ENCODE results near the gene KCTD13.
A peak's percentile ranks its signal among the peaks of the same experiment; 100 is the strongest.
"Not testable (repeated sequence)": the region's sequence is repeated elsewhere in the genome, so short reads cannot be mapped to it uniquely, and the experiment has no call there.

Gene KCTD13

GRCh38 chr16:29909851-29910250, 16.2 kb downstream of the KCTD13 start:
- not testable (repeated sequence) for H3K4me2 ChIP-seq (ENCODE audit: low read length, poor library complexity, severe bottlenecking); H3K23ac ChIP-seq (ENCODE audit: low read length in 2 of 2); H3K14ac ChIP-seq (ENCODE audit: low read length in 2 of 2); H3K27me3 ChIP-seq (ENCODE audit: control insufficient read depth in 1 of 2, insufficient read depth in 1 of 2, low read length in 2 of 2); H3K27ac ChIP-seq (ENCODE audit: low read length, poor library complexity, severe bottlenecking); H3K9me3 ChIP-seq (ENCODE audit: control insufficient read depth, low read length); H2BK5ac ChIP-seq (ENCODE audit: low read depth, low read length, poor library complexity, severe bottlenecking); H3K4me3 ChIP-seq (ENCODE audit: insufficient read depth in 1 of 2, low read depth in 1 of 2, low read length in 2 of 2); H3K4ac ChIP-seq (ENCODE audit: low read depth in 1 of 2, low read length in 2 of 2); H2BK15ac ChIP-seq (ENCODE audit: low read depth, poor library complexity, severe bottlenecking); H2BK12ac ChIP-seq (ENCODE audit: low read length in 2 of 2); DNase-seq; H2AFZ ChIP-seq (ENCODE audit: low read depth, low read length); H2AK5ac ChIP-seq (ENCODE audit: low read length, severe bottlenecking); H3K4me1 ChIP-seq (ENCODE audit: control insufficient read depth, insufficient read depth, low read depth, low read length); H4K91ac ChIP-seq (ENCODE audit: low read length); H2BK120ac ChIP-seq (ENCODE audit: low read depth, low read length); H3K9ac ChIP-seq (ENCODE audit: low read length); H3K18ac ChIP-seq (ENCODE audit: low read depth in 1 of 2, low read length in 2 of 2); H4K8ac ChIP-seq (ENCODE audit: low read length)
- Histone ChIP-seq H3K79me1 (replicated peaks; ENCODE audit: low read length, poor library complexity, severe bottlenecking) (peaks cover 13% of the 10 kb centered on the region), H3K36me3 (ENCODE audit: control insufficient read depth in 1 of 2, insufficient read depth in 2 of 2, low read depth in 1 of 2, low read length in 2 of 2) (peaks cover 36 to 55% of the 10 kb centered on the region in 2 experiments)
- 100% methylated on average over 4 of the region's 6 CpGs for WGBS

- Histone ChIP-seq H3K79me1 (replicated peaks; ENCODE audit: low read length, poor library complexity, severe bottlenecking) (peaks cover 13% of the 10 kb centered on the region), H2BK15ac (ENCODE audit: low read depth, poor library complexity, severe bottlenecking) (no peak overlapping the region), H3K36me3 (ENCODE audit: control insufficient read depth in 1 of 2, insufficient read depth in 2 of 2, low read depth in 1 of 2, low read length in 2 of 2) (peaks cover 31 to 54% of the 10 kb centered on the region in 2 experiments), H2BK120ac (ENCODE audit: low read depth, low read length) (no peak overlapping the region), H4K8ac (ENCODE audit: low read length) (no peak overlapping the region), H3K9me3 (ENCODE audit: control insufficient read depth, low read length) (no peaks in the 10 kb centered on the region), H3K23ac (ENCODE audit: low read length in 2 of 2) (no peak overlapping the region), H3K27me3 (ENCODE audit: control insufficient read depth in 1 of 2, insufficient read depth in 1 of 2, low read length in 2 of 2) (no peaks in the 10 kb centered on the region), H2BK12ac (ENCODE audit: low read length in 2 of 2) (no peak overlapping the region), H3K4me1 (ENCODE audit: control insufficient read depth, insufficient read depth, low read depth, low read length) (peaks cover 4% of the 10 kb centered on the region), H3K18ac (ENCODE audit: low read depth in 1 of 2, low read length in 2 of 2) (no peak overlapping the region), H3K14ac (ENCODE audit: low read length in 2 of 2) (no peak overlapping the region), H4K91ac (ENCODE audit: low read length) (no peak overlapping the region), H3K27ac (ENCODE audit: low read length, poor library complexity, severe bottlenecking) (no peak overlapping the region), H2AFZ (ENCODE audit: low read depth, low read length) (no peak overlapping the region), H3K4me2 (ENCODE audit: low read length, poor library complexity, severe bottlenecking) (no peak overlapping the region), H2AK5ac (ENCODE audit: low read length, severe bottlenecking) (no peak overlapping the region), H3K4ac (ENCODE audit: low read depth in 1 of 2, low read length in 2 of 2) (no peak overlapping the region), H3K4me3 (ENCODE audit: insufficient read depth in 1 of 2, low read depth in 1 of 2, low read length in 2 of 2) (no peak overlapping the region), H3K9ac (ENCODE audit: low read length) (no peak overlapping the region), H2BK5ac (ENCODE audit: low read depth, low read length, poor library complexity, severe bottlenecking) (no peak overlapping the region)
- 71% methylated on average over 1 of the region's 2 CpGs for WGBS
- DNase-seq = peak; percentile 47
These were observed 16.6 kb downstream of the KCTD13 start for GRCh38 chr16:29909391-29909790.

- Histone ChIP-seq H3K36me3 (ENCODE audit: control insufficient read depth in 1 of 2, insufficient read depth in 2 of 2, low read depth in 1 of 2, low read length in 2 of 2) (peaks cover 25 to 50% of the 10 kb centered on the region in 2 experiments), H2BK5ac (ENCODE audit: low read depth, low read length, poor library complexity, severe bottlenecking) (no peak overlapping the region), H3K4me1 (ENCODE audit: control insufficient read depth, insufficient read depth, low read depth, low read length) (peaks cover 4% of the 10 kb centered on the region), H3K4me2 (ENCODE audit: low read length, poor library complexity, severe bottlenecking) (no peak overlapping the region), H4K8ac (ENCODE audit: low read length) (no peak overlapping the region), H3K4ac (ENCODE audit: low read depth in 1 of 2, low read length in 2 of 2) (no peak overlapping the region), H2AFZ (ENCODE audit: low read depth, low read length) (no peak overlapping the region), H2BK12ac (ENCODE audit: low read length in 2 of 2) (no peak overlapping the region), H3K14ac (ENCODE audit: low read length in 2 of 2) (no peak overlapping the region), H2BK120ac (ENCODE audit: low read depth, low read length) (no peak overlapping the region), H3K4me3 (ENCODE audit: insufficient read depth in 1 of 2, low read depth in 1 of 2, low read length in 2 of 2) (no peak overlapping the region), H3K27ac (ENCODE audit: low read length, poor library complexity, severe bottlenecking) (no peak overlapping the region), H3K79me1 (replicated peaks; ENCODE audit: low read length, poor library complexity, severe bottlenecking) (peaks cover 9% of the 10 kb centered on the region), H3K18ac (ENCODE audit: low read depth in 1 of 2, low read length in 2 of 2) (no peak overlapping the region), H3K27me3 (ENCODE audit: control insufficient read depth in 1 of 2, insufficient read depth in 1 of 2, low read length in 2 of 2) (no peaks in the 10 kb centered on the region), H4K91ac (ENCODE audit: low read length) (no peak overlapping the region), H3K9ac (ENCODE audit: low read length) (no peak overlapping the region), H2AK5ac (ENCODE audit: low read length, severe bottlenecking) (no peak overlapping the region), H3K9me3 (ENCODE audit: control insufficient read depth, low read length) (no peaks in the 10 kb centered on the region), H3K23ac (ENCODE audit: low read length in 2 of 2) (no peak overlapping the region), H2BK15ac (ENCODE audit: low read depth, poor library complexity, severe bottlenecking) (no peak overlapping the region)
- no peak for DNase-seq
- no CpG with 5 or more reads among the region's 2 CpGs for WGBS
These were observed 17.3 kb downstream of the KCTD13 start for GRCh38 chr16:29908719-29909220.

GRCh38 chr16:29907973-29908372, 18.1 kb downstream of the KCTD13 start:
- H3K4me3 ChIP-seq (ENCODE audit: insufficient read depth in 1 of 2, low read depth in 1 of 2, low read length in 2 of 2) = no peak overlapping the region
- no peak overlapping the region for H4K8ac ChIP-seq (ENCODE audit: low read length)
- H2AFZ ChIP-seq (ENCODE audit: low read depth, low read length) = no peak overlapping the region
- no peak overlapping the region for H3K9ac ChIP-seq (ENCODE audit: low read length)
- H3K27ac ChIP-seq (ENCODE audit: low read length, poor library complexity, severe bottlenecking) = no peak overlapping the region
- no peak overlapping the region for H2BK15ac ChIP-seq (ENCODE audit: low read depth, poor library complexity, severe bottlenecking)
- WGBS = 41% methylated on average over 1 of the region's 2 CpGs
- H3K9me3 ChIP-seq (ENCODE audit: control insufficient read depth, low read length) = no peaks in the 10 kb centered on the region
- H2BK12ac ChIP-seq (ENCODE audit: low read length in 2 of 2) = no peak overlapping the region
- H3K79me1 ChIP-seq (replicated peaks; ENCODE audit: low read length, poor library complexity, severe bottlenecking) = peaks cover 15% of the 10 kb centered on the region
- no peak overlapping the region for H4K91ac ChIP-seq (ENCODE audit: low read length)
- no peak overlapping the region for H2BK120ac ChIP-seq (ENCODE audit: low read depth, low read length)
- peaks cover 19 to 51% of the 10 kb centered on the region in 2 experiments for H3K36me3 ChIP-seq (ENCODE audit: control insufficient read depth in 1 of 2, insufficient read depth in 2 of 2, low read depth in 1 of 2, low read length in 2 of 2)
- no peak overlapping the region for H3K14ac ChIP-seq (ENCODE audit: low read length in 2 of 2)
- no peak overlapping the region for H3K18ac ChIP-seq (ENCODE audit: low read depth in 1 of 2, low read length in 2 of 2)
- H3K4me2 ChIP-seq (ENCODE audit: low read length, poor library complexity, severe bottlenecking) = no peak overlapping the region
- no peaks in the 10 kb centered on the region for H3K27me3 ChIP-seq (ENCODE audit: control insufficient read depth in 1 of 2, insufficient read depth in 1 of 2, low read length in 2 of 2)
- no peak overlapping the region for H2AK5ac ChIP-seq (ENCODE audit: low read length, severe bottlenecking)
- H3K4me1 ChIP-seq (ENCODE audit: control insufficient read depth, insufficient read depth, low read depth, low read length) = peaks cover 4% of the 10 kb centered on the region
- no peak for DNase-seq
- H2BK5ac ChIP-seq (ENCODE audit: low read depth, low read length, poor library complexity, severe bottlenecking) = no peak overlapping the region
- no peak overlapping the region for H3K23ac ChIP-seq (ENCODE audit: low read length in 2 of 2)
- no peak overlapping the region for H3K4ac ChIP-seq (ENCODE audit: low read depth in 1 of 2, low read length in 2 of 2)
